Activated naive CD4-positive, alpha-beta T cell treated with Interleukin-2 at 50 U/mL for 16 hours (primary cell): ENCODE measurements around the gene RERE.

Source experiments
- DNase-seq: peaks from one replicate; pipeline ENCODE4 v3.0.0-alpha.2; 2020

RERE gene

GRCh38 chr1:8563944-8564537 is 253.4 kb downstream of the RERE start:
- no peak for DNase-seq

GRCh38 chr1:8562881-8563865 is 254.3 kb downstream of the RERE start:
- DNase-seq = no peak

DNA sequence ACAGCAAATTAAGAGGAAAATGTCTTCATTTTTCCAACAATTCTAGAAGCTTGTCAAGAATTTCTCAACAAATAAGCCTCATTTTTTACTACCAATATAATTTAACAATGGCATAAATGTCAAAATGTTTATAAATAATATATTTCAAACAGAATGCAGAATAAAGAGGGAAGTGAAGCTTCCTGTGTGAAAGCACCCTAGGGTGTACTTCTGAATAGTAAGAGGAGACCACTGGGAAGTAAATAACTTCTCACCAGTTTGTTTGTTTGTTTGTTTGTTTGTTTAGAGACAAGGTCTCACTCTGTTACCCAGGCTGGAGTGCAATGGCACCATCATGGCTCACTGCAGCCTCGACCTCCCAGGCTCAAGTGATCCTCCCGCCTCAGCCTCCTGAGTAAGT is 255.2 kb downstream of the RERE start:
- no peak for DNase-seq

GRCh38 chr1:8560611-8561544 is 256.6 kb downstream of the RERE start:
- no peak for DNase-seq

DNA sequence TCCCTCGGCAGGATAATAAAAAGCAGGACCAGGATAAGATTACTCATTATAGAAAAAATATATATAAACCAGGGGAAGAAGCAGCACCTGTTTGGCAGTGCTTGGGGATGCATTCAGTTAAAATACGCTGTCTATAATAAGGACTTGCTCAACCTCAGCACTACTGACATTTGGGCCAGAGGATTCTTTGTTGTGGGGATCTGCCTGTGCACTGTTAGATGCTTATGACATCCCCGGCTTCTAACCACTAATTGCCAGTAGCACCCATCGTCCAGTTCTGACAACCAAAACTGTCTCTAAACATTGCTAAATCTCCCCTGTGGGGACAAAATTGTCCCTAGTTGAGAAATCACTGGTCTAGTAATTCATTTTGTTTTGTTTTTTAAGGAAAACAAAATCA is 257.4 kb downstream of the RERE start:
- no peak for DNase-seq

- DNase-seq = no peak
These were observed 261.9 kb downstream of the RERE start for GRCh38 chr1:8555582-8555981.

GRCh38 chr1:8554956-8555534 is 262.4 kb downstream of the RERE start:
- DNase-seq = no peak

- no peak for DNase-seq
These were observed 264.5 kb downstream of the RERE start for GRCh38 chr1:8552820-8553397.

- no peak for DNase-seq
These were observed 265.6 kb downstream of the RERE start for GRCh38 chr1:8551613-8552489.

- no peak for DNase-seq
These were observed 266.4 kb downstream of the RERE start for GRCh38 chr1:8551057-8551456.

DNA sequence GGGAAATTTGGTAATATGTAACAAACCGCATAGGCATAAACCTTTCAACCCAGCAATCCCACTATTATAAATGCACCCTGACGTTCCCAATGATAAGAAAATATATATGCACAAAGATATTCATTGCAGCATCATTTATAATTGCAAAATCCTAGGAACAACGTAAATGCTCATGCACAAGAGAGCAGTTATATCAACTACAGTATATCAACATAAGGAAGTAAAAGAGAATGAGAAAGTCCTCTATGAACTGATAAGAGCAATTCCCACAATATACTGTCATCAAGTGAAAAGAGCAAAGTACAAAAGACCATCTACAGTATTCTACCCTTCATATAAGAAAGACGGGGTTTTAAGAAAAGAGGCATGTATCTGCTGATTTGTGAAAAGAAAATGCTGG is 269.6 kb downstream of the RERE start:
- DNase-seq = no peak

- peak; percentile 51 for DNase-seq
These were observed 272.4 kb downstream of the RERE start for GRCh38 chr1:8545078-8545477.

- DNase-seq = no peak
These were observed 272.8 kb downstream of the RERE start for GRCh38 chr1:8544644-8545043.

DNA sequence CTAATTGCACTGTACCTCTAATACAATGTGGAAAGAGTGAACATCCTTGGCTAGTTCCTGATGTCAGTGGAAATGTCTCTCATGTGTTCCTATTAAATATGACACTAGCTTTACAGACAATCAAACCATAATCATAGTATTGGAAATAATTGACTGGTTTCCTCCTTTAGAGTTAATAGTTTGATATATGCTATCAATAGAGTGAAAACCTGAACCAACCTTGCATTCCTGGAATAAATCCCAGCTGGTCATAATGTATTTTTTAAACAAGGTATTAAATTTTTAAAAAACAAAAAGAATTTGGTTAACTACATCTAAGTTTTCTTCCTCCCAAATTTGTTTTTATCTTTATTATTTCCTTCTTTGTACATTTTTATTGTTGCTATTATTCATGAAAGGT is 273.5 kb downstream of the RERE start:
- no peak for DNase-seq

GRCh38 chr1:8541961-8542521 is 275.4 kb downstream of the RERE start:
- no peak for DNase-seq

DNA sequence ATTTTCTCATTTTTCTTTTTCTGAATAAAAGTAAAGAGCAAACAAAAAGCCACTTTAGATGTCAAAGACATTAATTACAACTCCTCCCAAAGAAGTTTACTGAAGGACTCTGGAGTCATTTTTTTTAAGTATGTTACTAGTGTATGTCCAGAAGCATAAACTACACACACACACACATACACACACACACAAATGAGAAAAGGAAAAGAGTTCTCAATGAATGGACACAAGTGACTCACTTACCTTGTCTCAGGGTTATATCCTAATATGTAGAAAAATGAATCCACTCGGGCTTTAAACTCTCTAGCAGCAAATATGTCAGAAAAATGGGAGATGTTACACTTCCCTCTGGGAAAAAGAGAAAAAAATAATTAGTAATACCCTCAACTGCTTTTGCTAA is 276.5 kb downstream of the RERE start:
- DNase-seq = no peak

- DNase-seq = no peak
These were observed 277.0 kb downstream of the RERE start for GRCh38 chr1:8540261-8540941.

GRCh38 chr1:8539683-8540082 is 277.8 kb downstream of the RERE start:
- DNase-seq = no peak

DNA sequence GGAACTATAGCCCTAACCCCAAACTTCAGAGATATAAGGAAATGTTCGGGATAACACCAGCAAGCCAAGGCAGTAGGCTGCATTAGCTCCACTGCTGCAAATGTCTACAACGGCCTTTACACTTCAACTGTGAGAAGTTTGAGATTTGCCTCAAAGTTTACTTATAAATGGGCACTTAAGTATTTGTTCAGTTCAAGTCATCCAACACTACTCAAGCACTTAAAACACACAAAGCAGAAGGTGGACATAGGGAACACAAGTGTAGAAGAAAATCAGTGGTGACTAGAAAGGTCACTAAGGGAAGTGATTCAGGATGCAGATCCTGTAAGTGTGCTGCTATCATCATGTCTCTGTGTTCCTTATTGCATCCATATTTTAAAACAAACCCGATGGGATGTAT is 278.9 kb downstream of the RERE start:
- DNase-seq = no peak

- DNase-seq = no peak
These were observed 279.4 kb downstream of the RERE start for GRCh38 chr1:8537991-8538390.

GRCh38 chr1:8536515-8536914 is 280.9 kb downstream of the RERE start:
- no peak for DNase-seq
